AG10803 (cell line): ENCODE data around the gene ZCCHC2.

Experiments
- DNase-seq: peaks from one replicate; pipeline ENCODE4 v3.0.0; 2010; ENCODE audit warnings: low read depth
- H3K4me3 ChIP-seq: 2 replicates; pipeline ENCODE4 v1.5.1; 2011; ENCODE audit warnings: mild to moderate bottlenecking, low read length, control low read depth
- CTCF ChIP-seq: conservative IDR thresholded peaks from 2 replicates; pipeline ENCODE4 v1.5.1; 2011; ENCODE audit warnings: mild to moderate bottlenecking, low read length, control low read depth, inconsistent platforms

Gene ZCCHC2

GRCh38 chr18:62521593-62521992 is 1.2 kb upstream of the ZCCHC2 start:
- no peak for TF ChIP-seq CTCF
- DNase-seq = no peak
- H3K4me3 ChIP-seq = peak overlapping the region; percentile 77; the same call in 1 of the 2 replicates

GRCh38 chr18:62522178-62522503 is 684 bp upstream of the ZCCHC2 start:
- H3K4me3 ChIP-seq = peak overlapping the region; percentile 77
- TF ChIP-seq CTCF = no peak
- DNase-seq = no peak

GRCh38 chr18:62523255-62523588 is 397 bp downstream of the ZCCHC2 start:
- H3K4me3 ChIP-seq = peak overlapping the region; percentile 77
- no peak for DNase-seq
- no peak for TF ChIP-seq CTCF

GRCh38 chr18:62523631-62524439 is 1.0 kb downstream of the ZCCHC2 start:
- H3K4me3 ChIP-seq = peak overlapping the region; percentile 84
- TF ChIP-seq CTCF = no peak
- DNase-seq = peak; percentile 43

- peak overlapping the region; percentile 84 for H3K4me3 ChIP-seq
- TF ChIP-seq CTCF = no peak
- peak; percentile 42 for DNase-seq
Measured at GRCh38 chr18:62524440-62525200, 1.8 kb downstream of the ZCCHC2 start.

- peak overlapping the region; percentile 84 for H3K4me3 ChIP-seq
- DNase-seq = no peak
- TF ChIP-seq CTCF = no peak
Measured at GRCh38 chr18:62525608-62526007, 2.8 kb downstream of the ZCCHC2 start.
